K562 (cell line): Measurements from ENCODE around the gene FBXL13. TPM values are rescaled to one million over a fixed set of nuclear protein-coding genes. Genes with fewer than 3 reads are reported as not detected.

ENCODE experiments used
- ARID1B ChIP-seq: fragments of 450-650 bp; IDR thresholded peaks from 2 replicates; pipeline ENCODE4 v1.6.1; 2016; ENCODE audit warnings: antibody characterized with exemption, mild to moderate bottlenecking, inconsistent platforms
- CXXC5 ChIP-seq: fragments of 250-450 bp; sonication (Bioruptor Pico); IDR thresholded peaks from 2 replicates; pipeline ENCODE4 v1.8.0; 2022; ENCODE audit warnings: inconsistent platforms, mild to moderate bottlenecking, moderate library complexity
- FOXK2 ChIP-seq, 2 experiments: fragments of 450-650 bp; IDR thresholded peaks in 1 of 2; conservative IDR thresholded peaks in 1 of 2; 2 replicates each; pipeline ENCODE4 v1.6.1; 2016; ENCODE audit warnings: low read depth in 2 of 2, mild to moderate bottlenecking in 1 of 2
- GABPB1 ChIP-seq: sonication (generic); formaldehyde crosslinking; IDR thresholded peaks from 2 replicates; pipeline ENCODE4 v1.8.0; 2022; ENCODE audit warnings: mild to moderate bottlenecking, missing genetic modification reagents
- HCFC1 ChIP-seq: IDR thresholded peaks from 2 replicates; pipeline ENCODE4 v1.6.1; 2012; ENCODE audit warnings: low read depth, low read length, improper control_type of control experiment
- MLLT1 ChIP-seq, 2 experiments: fragments of 450-650 bp; IDR thresholded peaks; 2 replicates each; pipeline ENCODE4 v1.6.1; 2016
- MNT ChIP-seq, 2 experiments: fragments of 450-650 bp; conservative IDR thresholded peaks; 2 replicates each; pipeline ENCODE4 v1.6.1; 2017; ENCODE audit warnings: mild to moderate bottlenecking in 2 of 2, moderate library complexity in 2 of 2
- NCOA2 ChIP-seq, 2 experiments: fragments of 450-650 bp; IDR thresholded peaks; 2 replicates each; pipeline ENCODE4 v1.6.1; 2018; ENCODE audit warnings: mild to moderate bottlenecking in 2 of 2, moderate library complexity in 1 of 2; ENCODE audit not compliant: partially characterized antibody in 2 of 2
- POLR2A ChIP-seq: fragments of 450-650 bp; conservative IDR thresholded peaks from 2 replicates; pipeline ENCODE4 v1.6.1; 2016
- REST ChIP-seq, 2 experiments: fragments of 450-650 bp; formaldehyde crosslinking in 1 of 2; IDR thresholded peaks; 2 replicates each; pipeline versions ENCODE4 v1.4.0 to v1.6.1; 2014 to 2020; ENCODE audit warnings: mild to moderate bottlenecking in 2 of 2, borderline replicate concordance in 1 of 2, low read depth in 1 of 2
- SMC3 ChIP-seq: conservative IDR thresholded peaks from 2 replicates; pipeline ENCODE4 v1.6.1; 2011; ENCODE audit warnings: low read depth, low read length, improper control_type of control experiment; ENCODE audit not compliant: insufficient read depth
- TRIM28 ChIP-seq: fragments of 450-650 bp; IDR thresholded peaks from 2 replicates; pipeline ENCODE4 v1.6.1; 2017
- ZBTB2 ChIP-seq: fragments of 450-650 bp; IDR thresholded peaks from 2 replicates; pipeline ENCODE4 v1.6.1; 2016; ENCODE audit warnings: antibody characterized with exemption
- ZC3H11A ChIP-seq: IDR thresholded peaks from 2 replicates; pipeline ENCODE4 v1.6.1; 2012; ENCODE audit warnings: low read depth, low read length, improper control_type of control experiment
- polyA plus RNA-seq, 8 experiments: library from polyadenylated mRNA; depleted of rRNA in 4 of 8; stranded (reverse) in 5 of 8; unstranded in 3 of 8; fragments of >200 nt; fragmentation: Nextera tagmentation in 2 of 8; fragmentation: Illumina TruSeq in 1 of 8; extraction: Ambion mirVana in 2 of 8; extraction: Trizol in 1 of 8; gene quantifications; 2 replicates each; pipeline versions ENCODE4 v1.2.1 to v1.2.3, GENCODE V29; 2011 to 2014; ENCODE audit warnings: inconsistent platforms in 1 of 8, missing spikeins in 1 of 8
- total RNA-seq, 7 experiments: library from RNA; depleted of rRNA in 6 of 7; stranded (reverse); fragments of >200 nt in 6 of 7; fragmentation: Illumina TruSeq in 2 of 7; extraction: Trizol in 2 of 7; gene quantifications; 2 replicates each; pipeline versions ENCODE4 v1.2.1 to v1.2.3, GENCODE V29; 2011 to 2021; ENCODE audit warnings: low replicate concordance in 1 of 7

The FBXL13 gene
- total and polyA plus RNA-seq, 9 of the 15 experiments (the other 6 are each of a cell fraction or from before 2014, with no cell fraction given), result 16.3 to 55.0 (median 25.4) TPM

- peak in 1 of 2 experiments; percentile 27; a peak in 1 of 4 replicates for TF ChIP-seq MLLT1 (IDR thresholded peaks at IDR 0.05)
- no peak for TF ChIP-seq NCOA2 (IDR thresholded peaks at IDR 0.05; ENCODE audit: partially characterized antibody in 2 of 2)
- peak; percentile 78 for TF ChIP-seq POLR2A
- no peak for TF ChIP-seq ZC3H11A
- peak; percentile 96 to 98 for TF ChIP-seq MNT (conservative IDR thresholded peaks at IDR 0.05)
- TF ChIP-seq FOXK2 (conservative IDR thresholded peaks at IDR 0.05 in 1 of 2, IDR thresholded peaks at IDR 0.05 in 1 of 2; ENCODE audit: low read depth in 2 of 2), result peak; percentile 46 to 50; a peak in 1 of 4 replicates
- TF ChIP-seq CXXC5 (CRISPR knock-in tag), result peak; percentile 92
- peak; percentile 40 for TF ChIP-seq REST (IDR thresholded peaks at IDR 0.05; ENCODE audit: borderline replicate concordance)
- TF ChIP-seq REST (CRISPR knock-in tag; IDR thresholded peaks at IDR 0.05; ENCODE audit: low read depth), result 0 out of 2 replicates have a peak, but pooled peaks have one; percentile 65
- TF ChIP-seq GABPB1 (CRISPR knock-in tag), result peak; percentile 78
- peak; percentile 50; the same call in 1 of the 2 replicates for TF ChIP-seq TRIM28
- 0 out of 2 replicates have a peak, but pooled peaks have one; percentile 14 for TF ChIP-seq SMC3
- peak; percentile 85; the same call in 1 of the 2 replicates for TF ChIP-seq ZBTB2
- TF ChIP-seq ARID1B, result 0 out of 2 replicates have a peak, but pooled peaks have one; percentile 45
- peak; percentile 58 for TF ChIP-seq HCFC1
Observed at GRCh38 chr7:103074519-103075336, at the start of gene FBXL13, which contains the start of gene ARMC10 (continued).
